ENCODE results near the gene RAB39B. TPM values are rescaled to one million over a fixed set of nuclear protein-coding genes. Genes with fewer than 3 reads are reported as not detected.
A peak's percentile ranks its signal among the peaks of the same experiment; 100 is the strongest.
"Not testable (repeated sequence)": the region's sequence is repeated elsewhere in the genome, so short reads cannot be mapped to it uniquely, and the experiment has no call there.

RAB39B gene
- total RNA-seq, result 1 to 10 TPM; 8.0 to 8.7 TPM

DNA sequence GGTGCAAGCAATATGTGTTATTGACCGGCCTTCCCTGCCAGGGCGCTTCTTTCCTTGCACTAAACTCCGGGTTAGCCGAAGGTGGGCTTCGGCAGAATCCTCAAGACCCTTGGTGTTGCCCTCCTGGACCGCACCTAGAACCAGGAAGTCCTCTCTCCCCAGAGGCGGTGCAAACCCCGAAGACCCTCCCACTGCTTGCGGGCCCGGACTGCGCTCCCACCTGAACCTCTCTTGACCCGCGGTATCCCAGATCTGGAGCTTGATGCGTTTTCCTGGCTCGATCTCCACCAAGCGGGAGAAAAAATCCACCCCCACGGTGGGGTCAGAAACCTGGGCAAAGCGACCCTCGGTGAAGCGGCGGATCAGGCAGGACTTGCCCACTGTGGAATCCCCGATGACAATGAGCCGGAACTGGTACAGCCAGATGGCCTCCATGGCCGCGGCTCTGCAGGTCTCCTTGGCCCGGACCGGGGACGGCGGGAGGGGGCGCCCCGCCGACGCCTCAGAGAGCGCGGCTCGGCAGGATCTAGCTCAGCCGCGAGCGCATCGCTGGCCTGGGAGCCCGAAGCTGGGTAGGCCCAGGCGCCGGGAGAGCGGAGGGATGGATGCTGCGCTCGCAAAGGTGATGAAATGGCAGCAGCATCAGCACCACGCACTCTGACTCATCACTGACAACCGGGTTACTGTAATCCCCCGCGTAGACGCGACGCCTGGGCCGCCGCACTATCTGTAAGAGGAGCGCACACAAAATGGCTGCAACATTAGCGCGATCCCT is at the start of gene RAB39B:
Gene RAB39B (minus strand): TSS at position 638 of the 775 bp plus-strand sequence. CDS start 203 bp downstream, at position 435.
- CTCF ChIA-PET, result no interaction called here
- DNase-seq, result peak; percentile 66

GRCh38 chrX:155313766-155314165 is 49.5 kb upstream of the RAB39B start:
- ChIA-PET CTCF (no interaction called here), POLR2A (no interaction called here)
- DNase-seq, result no peak
- H3K4me3 Mint-ChIP-seq, result no peak overlapping the region
- peaks cover 3% of the 10 kb centered on the region for H3K4me1 Mint-ChIP-seq
- no peak overlapping the region for H3K27ac Mint-ChIP-seq
- peaks cover 6% of the 10 kb centered on the region for H3K9me3 Mint-ChIP-seq
- H3K36me3 Mint-ChIP-seq (ENCODE audit: low read depth), result no peaks in the 10 kb centered on the region
- H3K27me3 Mint-ChIP-seq, result no peaks in the 10 kb centered on the region

More for the DNA sequence above, at the start of gene RAB39B:
- H3K27me3 Mint-ChIP-seq, result no peaks in the 10 kb centered on the region
- H3K4me3 Mint-ChIP-seq, result peak within 1 kb of the TSS; percentile 74
- peaks cover 28% of the 10 kb centered on the region for H3K4me1 Mint-ChIP-seq
- POLR2A ChIA-PET, result no interaction called here
- no peaks in the 10 kb centered on the region for H3K9me3 Mint-ChIP-seq
- H3K36me3 Mint-ChIP-seq (ENCODE audit: low read depth), result peaks cover 8% of the 10 kb centered on the region
- peak within 1 kb of the TSS; percentile 90 for H3K27ac Mint-ChIP-seq

DNA sequence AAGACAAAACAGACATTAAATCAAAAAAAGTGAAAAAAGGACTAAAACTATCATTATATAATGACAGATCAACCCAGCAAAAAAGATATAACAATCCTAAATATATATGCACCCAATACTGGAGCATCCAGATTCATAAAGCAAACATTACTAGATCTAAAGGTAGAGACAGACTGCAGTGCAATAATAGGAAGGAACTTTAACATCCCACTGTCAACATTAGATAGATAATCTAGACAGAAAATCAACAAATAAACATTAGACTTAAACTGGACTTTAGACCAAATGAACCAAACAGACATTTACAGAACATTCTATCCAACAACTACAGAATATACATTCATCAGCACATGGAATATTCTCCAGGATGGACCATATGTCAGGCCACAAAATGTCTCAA is 29.5 kb upstream of the RAB39B start:
- H3K27ac Mint-ChIP-seq, result no peak overlapping the region
- H3K27me3 Mint-ChIP-seq, result no peaks in the 10 kb centered on the region
- no peak overlapping the region for H3K4me3 Mint-ChIP-seq
- no peak for DNase-seq
- H3K9me3 Mint-ChIP-seq, result no peaks in the 10 kb centered on the region
- no peaks in the 10 kb centered on the region for H3K36me3 Mint-ChIP-seq (ENCODE audit: low read depth)
- POLR2A ChIA-PET, result no interaction called here
- H3K4me1 Mint-ChIP-seq, result no peaks in the 10 kb centered on the region
- CTCF ChIA-PET, result no interaction called here

GRCh38 chrX:155279873-155280272 is 15.6 kb upstream of the RAB39B start:
- H3K36me3 Mint-ChIP-seq (ENCODE audit: low read depth), result no peaks in the 10 kb centered on the region
- no peak for DNase-seq
- peaks cover 6% of the 10 kb centered on the region for H3K4me1 Mint-ChIP-seq
- no peak overlapping the region for H3K27ac Mint-ChIP-seq
- H3K4me3 Mint-ChIP-seq, result no peak overlapping the region
- H3K9me3 Mint-ChIP-seq, result no peaks in the 10 kb centered on the region
- POLR2A ChIA-PET, result no interaction called here
- no peaks in the 10 kb centered on the region for H3K27me3 Mint-ChIP-seq
- CTCF ChIA-PET, result no interaction called here

GRCh38 chrX:155270969-155271368 is 6.7 kb upstream of the RAB39B start:
- H3K4me1 Mint-ChIP-seq, result no peaks in the 10 kb centered on the region
- ChIA-PET CTCF (no interaction called here), POLR2A (no interaction called here)
- no peaks in the 10 kb centered on the region for H3K27me3 Mint-ChIP-seq
- no peak for DNase-seq
- H3K4me3 Mint-ChIP-seq, result no peak overlapping the region
- no peak overlapping the region for H3K27ac Mint-ChIP-seq
- H3K36me3 Mint-ChIP-seq (ENCODE audit: low read depth), result no peaks in the 10 kb centered on the region
- H3K9me3 Mint-ChIP-seq, result peaks cover 3% of the 10 kb centered on the region

GRCh38 chrX:155267995-155268394 is 3.7 kb upstream of the RAB39B start:
- H3K4me3 Mint-ChIP-seq; DNase-seq; POLR2A ChIA-PET; H3K36me3 Mint-ChIP-seq (ENCODE audit: low read depth); H3K27ac Mint-ChIP-seq; H3K4me1 Mint-ChIP-seq; H3K9me3 Mint-ChIP-seq; H3K27me3 Mint-ChIP-seq; CTCF ChIA-PET: not testable (repeated sequence)

GRCh38 chrX:155266439-155266838 is 2.1 kb upstream of the RAB39B start:
- Mint-ChIP-seq H3K4me1 (peaks cover 22% of the 10 kb centered on the region), H3K9me3 (peaks cover 1% of the 10 kb centered on the region), H3K27me3 (no peaks in the 10 kb centered on the region), H3K36me3 (ENCODE audit: low read depth) (no peaks in the 10 kb centered on the region), H3K4me3 (no peak overlapping the region), H3K27ac (no peak overlapping the region)
- CTCF ChIA-PET, result no interaction called here
- POLR2A ChIA-PET, result no interaction called here
- DNase-seq, result no peak

DNA sequence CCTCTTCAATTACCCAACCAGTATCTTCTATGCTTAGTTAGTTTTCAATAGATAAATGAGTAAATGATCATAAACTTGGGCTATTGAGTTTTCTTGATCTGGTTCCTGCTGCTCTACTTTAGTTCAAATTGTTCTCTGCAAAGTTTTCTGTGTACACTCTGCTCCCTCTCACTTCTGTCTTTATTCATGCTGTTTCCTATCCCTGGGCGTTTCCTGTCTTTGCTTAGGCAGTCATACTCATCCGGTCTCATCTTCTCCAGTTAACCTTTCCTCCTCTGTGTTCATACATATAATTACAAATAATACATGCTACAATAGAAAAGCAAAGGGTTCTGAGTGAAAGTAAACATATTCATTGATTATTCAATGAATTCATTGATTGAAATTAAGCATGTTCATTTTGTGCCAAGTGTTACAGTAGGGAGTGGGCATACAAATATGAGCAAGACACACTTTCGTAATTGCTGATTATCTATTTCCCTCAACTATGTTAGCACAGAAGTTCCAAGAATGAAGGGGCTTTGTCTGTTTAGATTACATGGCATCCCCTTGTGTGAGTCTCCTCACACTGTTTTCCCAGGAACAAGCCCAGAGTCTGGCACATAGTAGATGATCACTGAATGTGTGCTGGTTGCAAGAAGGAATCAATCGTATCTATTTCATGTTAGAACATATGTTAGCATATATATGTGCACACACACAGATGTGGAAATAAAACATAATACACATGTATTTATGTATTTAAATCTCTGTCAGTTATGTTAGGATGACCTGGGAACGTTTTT is 1.1 kb downstream of the RAB39B start:
- CTCF ChIA-PET, result no interaction called here
- Mint-ChIP-seq H3K27ac (peak overlapping the region; percentile 90), H3K4me1 (peaks cover 28% of the 10 kb centered on the region), H3K4me3 (peak overlapping the region; percentile 74), H3K9me3 (no peaks in the 10 kb centered on the region), H3K27me3 (no peaks in the 10 kb centered on the region), H3K36me3 (ENCODE audit: low read depth) (peaks cover 8% of the 10 kb centered on the region)
- DNase-seq, result peak; percentile 5
- POLR2A ChIA-PET, result no interaction called here

DNA sequence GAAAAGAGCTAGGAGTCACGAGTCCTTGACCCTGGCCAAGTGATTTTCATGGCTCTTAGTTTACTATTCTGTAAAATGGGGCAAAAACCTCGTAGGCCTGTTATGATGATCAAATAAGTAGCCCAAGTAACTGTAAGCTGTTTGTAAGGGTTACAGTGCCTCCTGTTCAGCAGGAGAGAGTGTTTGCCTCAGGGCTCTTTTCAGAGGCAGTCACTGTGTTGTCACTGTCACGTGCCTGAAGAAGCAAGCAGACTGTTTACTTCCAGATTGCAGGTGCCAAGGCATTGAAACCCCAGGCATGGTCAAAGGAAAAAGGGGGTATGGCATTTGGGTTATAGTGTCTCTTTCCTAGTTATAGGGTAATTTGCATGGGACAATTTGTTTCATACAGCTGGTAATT is 4.5 kb downstream of the RAB39B start:
- no peaks in the 10 kb centered on the region for H3K27me3 Mint-ChIP-seq
- POLR2A ChIA-PET, result no interaction called here
- peaks cover 28% of the 10 kb centered on the region for H3K4me1 Mint-ChIP-seq
- no peaks in the 10 kb centered on the region for H3K9me3 Mint-ChIP-seq
- no peak overlapping the region for H3K4me3 Mint-ChIP-seq
- H3K36me3 Mint-ChIP-seq (ENCODE audit: low read depth), result peaks cover 10% of the 10 kb centered on the region
- no peak overlapping the region for H3K27ac Mint-ChIP-seq
- CTCF ChIA-PET, result no interaction called here
- no peak for DNase-seq

GRCh38 chrX:155251391-155251790 is 12.9 kb downstream of the RAB39B start:
- DNase-seq, result no peak
- Mint-ChIP-seq H3K4me1 (no peaks in the 10 kb centered on the region), H3K27ac (no peak overlapping the region), H3K9me3 (no peaks in the 10 kb centered on the region), H3K27me3 (no peaks in the 10 kb centered on the region), H3K4me3 (no peak overlapping the region), H3K36me3 (ENCODE audit: low read depth) (no peaks in the 10 kb centered on the region)
- CTCF ChIA-PET, result no interaction called here
- POLR2A ChIA-PET, result no interaction called here

GRCh38 chrX:155247497-155247896 is 16.8 kb downstream of the RAB39B start:
- ChIA-PET POLR2A (no interaction called here), CTCF (no interaction called here)

DNA sequence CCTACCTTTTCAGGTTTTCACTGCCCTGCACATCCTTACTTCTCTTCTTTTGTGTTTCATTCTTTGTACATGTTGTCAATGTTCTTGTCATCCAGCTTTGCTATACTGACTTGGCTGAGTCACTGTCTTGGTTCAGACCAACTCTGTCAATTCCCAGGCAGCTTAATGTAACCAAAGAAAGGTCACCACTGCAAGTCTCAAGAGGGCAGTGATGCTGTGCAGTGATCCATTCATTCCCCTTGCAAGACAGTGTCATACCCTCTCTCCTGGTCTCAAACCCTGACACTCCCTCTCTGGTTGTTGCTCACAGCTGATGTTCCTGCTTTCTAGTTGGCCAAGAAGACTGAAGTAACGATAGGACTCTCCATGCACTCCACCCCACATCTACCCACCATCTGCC is 17.5 kb downstream of the RAB39B start:
- Mint-ChIP-seq H3K4me1 (no peaks in the 10 kb centered on the region), H3K4me3 (no peak overlapping the region), H3K27me3 (no peaks in the 10 kb centered on the region), H3K27ac (no peak overlapping the region), H3K9me3 (no peaks in the 10 kb centered on the region), H3K36me3 (ENCODE audit: low read depth) (no peaks in the 10 kb centered on the region)
- no peak for DNase-seq
- POLR2A ChIA-PET, result no interaction called here
- CTCF ChIA-PET, result no interaction called here

More at GRCh38 chrX:155247497-155247896, 16.8 kb downstream of the RAB39B start:
- H3K9me3 Mint-ChIP-seq, result no peaks in the 10 kb centered on the region
- no peaks in the 10 kb centered on the region for H3K4me1 Mint-ChIP-seq
- H3K27ac Mint-ChIP-seq, result no peak overlapping the region
- no peaks in the 10 kb centered on the region for H3K27me3 Mint-ChIP-seq
- DNase-seq, result no peak
- H3K4me3 Mint-ChIP-seq, result no peak overlapping the region
- H3K36me3 Mint-ChIP-seq (ENCODE audit: low read depth), result no peaks in the 10 kb centered on the region

- no peak overlapping the region for H3K27ac Mint-ChIP-seq
- ChIA-PET CTCF (interaction anchor here (1.5 kb wide), 1 partner anchor 25 kb away, joined by 3 read pairs; no protein-coding TSS in a partner anchor), POLR2A (no interaction called here)
- H3K4me3 Mint-ChIP-seq, result no peak overlapping the region
- H3K27me3 Mint-ChIP-seq, result no peaks in the 10 kb centered on the region
- H3K9me3 Mint-ChIP-seq, result no peaks in the 10 kb centered on the region
- no peaks in the 10 kb centered on the region for H3K4me1 Mint-ChIP-seq
- H3K36me3 Mint-ChIP-seq (ENCODE audit: low read depth), result peaks cover 14% of the 10 kb centered on the region
- no peak for DNase-seq
Observed at GRCh38 chrX:155242300-155242699, 22.0 kb downstream of the RAB39B start.
